ENCODE measurements around the gene U2AF1L4. TPM values are rescaled to one million over a fixed set of nuclear protein-coding genes. Genes with fewer than 3 reads are reported as not detected.
A peak's percentile ranks its signal among the peaks of the same experiment; 100 is the strongest.

U2AF1L4 gene
- total and polyA plus RNA-seq, 10 of the 15 experiments (the other 5 are each of a cell fraction or from before 2014, with no cell fraction given), result 7.9 to 21.6 (median 15.1) TPM

DNA sequence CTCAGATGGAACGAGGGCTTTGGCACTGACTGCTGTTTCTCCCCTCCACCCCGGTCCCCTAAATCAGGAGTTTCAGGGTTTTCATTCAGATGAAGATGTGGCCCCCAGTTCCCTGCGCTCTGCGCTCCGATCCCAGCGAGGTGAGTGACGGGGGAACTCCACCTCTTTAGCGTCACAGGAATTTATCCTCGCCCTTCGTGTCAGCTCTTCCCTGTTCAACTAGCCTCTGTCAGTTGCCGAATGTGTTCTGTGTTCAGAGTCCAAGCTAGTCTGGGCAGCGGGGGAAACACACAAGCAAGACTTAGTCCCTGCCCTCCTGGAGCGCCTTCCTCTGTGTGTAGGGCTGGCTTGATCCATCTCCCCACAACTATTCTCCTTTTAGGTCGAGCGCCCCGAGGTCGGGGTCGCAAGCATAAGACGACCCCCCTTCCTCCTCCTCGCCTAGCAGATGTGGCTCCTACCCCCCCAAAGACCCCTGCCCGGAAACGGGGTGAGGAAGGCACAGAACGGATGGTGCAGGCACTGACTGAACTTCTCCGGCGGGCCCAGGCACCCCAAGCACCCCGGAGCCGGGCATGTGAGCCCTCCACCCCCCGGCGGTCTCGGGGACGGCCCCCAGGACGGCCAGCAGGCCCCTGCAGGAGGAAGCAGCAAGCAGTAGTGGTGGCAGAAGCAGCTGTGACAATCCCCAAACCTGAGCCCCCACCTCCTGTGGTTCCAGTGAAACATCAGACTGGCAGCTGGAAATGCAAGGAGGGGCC is 25.6 kb downstream of the U2AF1L4 start:
- TSS peak; percentile 18 for BruUV-seq (replicated peaks)
- H3K4me1 ChIP-seq (ENCODE audit: control insufficient read depth, insufficient read depth, low read length), result peaks cover 24% of the 10 kb centered on the region
- H3K4me3 ChIP-seq, result peak overlapping the region; percentile 97
- RAD21 ChIA-PET (ENCODE audit: unreplicated experiment), result interaction anchor here (0.5 to 1.6 kb wide), 11 partner anchors 17 to 212 kb away, joined by 3 to 10 read pairs (median 5); partner anchors contain the start of genes COX6B1, IGFLR1, LIN37 and PSENEN
- in situ Hi-C loops (cut with MboI) (no loop called here), intact Hi-C loops (cut with micrococcal nuclease; ENCODE audit: unreplicated experiment) (no loop called here)
- H3K9ac ChIP-seq (ENCODE audit: control insufficient read depth, insufficient read depth, low read length), result peak overlapping the region; percentile 83
- CTCF ChIA-PET, result interaction anchor here (0.6 to 1.5 kb wide), 6 partner anchors 17 to 26 kb away, joined by 3 to 8 read pairs (median 4); no protein-coding TSS in a partner anchor
- peaks cover 12 to 17% of the 10 kb centered on the region in 2 experiments for H3K36me3 ChIP-seq (ENCODE audit: control insufficient read depth in 2 of 2, insufficient read depth in 2 of 2, low read length in 1 of 2)
- H3K9me3 ChIP-seq (replicated peaks; ENCODE audit: control insufficient read depth, insufficient read depth, low read length), result no peaks in the 10 kb centered on the region
- no peak for TF ChIP-seq NFYB (IDR thresholded peaks at IDR 0.05; ENCODE audit: insufficient read depth, low read depth, low read length)
- TF ChIP-seq, protein P1, sequence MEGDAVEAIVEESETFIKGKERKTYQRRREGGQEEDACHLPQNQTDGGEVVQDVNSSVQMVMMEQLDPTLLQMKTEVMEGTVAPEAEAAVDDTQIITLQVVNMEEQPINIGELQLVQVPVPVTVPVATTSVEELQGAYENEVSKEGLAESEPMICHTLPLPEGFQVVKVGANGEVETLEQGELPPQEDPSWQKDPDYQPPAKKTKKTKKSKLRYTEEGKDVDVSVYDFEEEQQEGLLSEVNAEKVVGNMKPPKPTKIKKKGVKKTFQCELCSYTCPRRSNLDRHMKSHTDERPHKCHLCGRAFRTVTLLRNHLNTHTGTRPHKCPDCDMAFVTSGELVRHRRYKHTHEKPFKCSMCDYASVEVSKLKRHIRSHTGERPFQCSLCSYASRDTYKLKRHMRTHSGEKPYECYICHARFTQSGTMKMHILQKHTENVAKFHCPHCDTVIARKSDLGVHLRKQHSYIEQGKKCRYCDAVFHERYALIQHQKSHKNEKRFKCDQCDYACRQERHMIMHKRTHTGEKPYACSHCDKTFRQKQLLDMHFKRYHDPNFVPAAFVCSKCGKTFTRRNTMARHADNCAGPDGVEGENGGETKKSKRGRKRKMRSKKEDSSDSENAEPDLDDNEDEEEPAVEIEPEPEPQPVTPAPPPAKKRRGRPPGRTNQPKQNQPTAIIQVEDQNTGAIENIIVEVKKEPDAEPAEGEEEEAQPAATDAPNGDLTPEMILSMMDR (IDR thresholded peaks at IDR 0.05 in 2 of 3, conservative IDR thresholded peaks at IDR 0.05 in 1 of 3; ENCODE audit: control insufficient read depth in 2 of 3, extremely low read depth in 1 of 3, insufficient read depth in 1 of 3, low read depth in 3 of 3, low read length in 3 of 3), result no peak
- TF ChIP-seq, protein P2, sequence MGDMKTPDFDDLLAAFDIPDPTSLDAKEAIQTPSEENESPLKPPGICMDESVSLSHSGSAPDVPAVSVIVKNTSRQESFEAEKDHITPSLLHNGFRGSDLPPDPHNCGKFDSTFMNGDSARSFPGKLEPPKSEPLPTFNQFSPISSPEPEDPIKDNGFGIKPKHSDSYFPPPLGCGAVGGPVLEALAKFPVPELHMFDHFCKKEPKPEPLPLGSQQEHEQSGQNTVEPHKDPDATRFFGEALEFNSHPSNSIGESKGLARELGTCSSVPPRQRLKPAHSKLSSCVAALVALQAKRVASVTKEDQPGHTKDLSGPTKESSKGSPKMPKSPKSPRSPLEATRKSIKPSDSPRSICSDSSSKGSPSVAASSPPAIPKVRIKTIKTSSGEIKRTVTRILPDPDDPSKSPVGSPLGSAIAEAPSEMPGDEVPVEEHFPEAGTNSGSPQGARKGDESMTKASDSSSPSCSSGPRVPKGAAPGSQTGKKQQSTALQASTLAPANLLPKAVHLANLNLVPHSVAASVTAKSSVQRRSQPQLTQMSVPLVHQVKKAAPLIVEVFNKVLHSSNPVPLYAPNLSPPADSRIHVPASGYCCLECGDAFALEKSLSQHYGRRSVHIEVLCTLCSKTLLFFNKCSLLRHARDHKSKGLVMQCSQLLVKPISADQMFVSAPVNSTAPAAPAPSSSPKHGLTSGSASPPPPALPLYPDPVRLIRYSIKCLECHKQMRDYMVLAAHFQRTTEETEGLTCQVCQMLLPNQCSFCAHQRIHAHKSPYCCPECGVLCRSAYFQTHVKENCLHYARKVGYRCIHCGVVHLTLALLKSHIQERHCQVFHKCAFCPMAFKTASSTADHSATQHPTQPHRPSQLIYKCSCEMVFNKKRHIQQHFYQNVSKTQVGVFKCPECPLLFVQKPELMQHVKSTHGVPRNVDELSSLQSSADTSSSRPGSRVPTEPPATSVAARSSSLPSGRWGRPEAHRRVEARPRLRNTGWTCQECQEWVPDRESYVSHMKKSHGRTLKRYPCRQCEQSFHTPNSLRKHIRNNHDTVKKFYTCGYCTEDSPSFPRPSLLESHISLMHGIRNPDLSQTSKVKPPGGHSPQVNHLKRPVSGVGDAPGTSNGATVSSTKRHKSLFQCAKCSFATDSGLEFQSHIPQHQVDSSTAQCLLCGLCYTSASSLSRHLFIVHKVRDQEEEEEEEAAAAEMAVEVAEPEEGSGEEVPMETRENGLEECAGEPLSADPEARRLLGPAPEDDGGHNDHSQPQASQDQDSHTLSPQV (IDR thresholded peaks at IDR 0.05), result no peak
- TF ChIP-seq POLR2A (IDR thresholded peaks at IDR 0.05; ENCODE audit: low read depth, low read length), result peak; percentile 45
- FAIRE-seq (no peak), DNase-seq (ENCODE audit: low read depth, low spot score) (no peak), ATAC-seq (no peak)
- H4K20me1 ChIP-seq (ENCODE audit: control insufficient read depth, insufficient read depth), result no peaks in the 10 kb centered on the region
- H3K27ac ChIP-seq (ENCODE audit: control insufficient read depth, insufficient read depth), result peak overlapping the region; percentile 72
- POLR2A ChIA-PET, result interaction anchor here (1.0 to 1.8 kb wide), 9 partner anchors 17 to 29 kb away, joined by 4 to 12 read pairs (median 5); partner anchors contain the start of genes IGFLR1, LIN37, PSENEN and U2AF1L4
- SMC1A ChIA-PET (ENCODE audit: uncharacterized antibody, unreplicated experiment), result interaction anchor here (1.0 to 1.5 kb wide), 7 partner anchors 19 to 71 kb away, joined by 3 to 8 read pairs (median 4); partner anchors contain the start of genes COX6B1 and LIN37
- H3K79me2 ChIP-seq (ENCODE audit: control insufficient read depth, insufficient read depth, low read length), result peaks cover 44% of the 10 kb centered on the region
- H3K4me2 ChIP-seq (ENCODE audit: control insufficient read depth, insufficient read depth), result peak overlapping the region; percentile 97
- no peak overlapping the region for H2AFZ ChIP-seq (ENCODE audit: control insufficient read depth, low read depth, low read length)
- WGBS (ENCODE audit: insufficient coverage, insufficient replicate concordance, low lambda C conversion rate, missing lambda C conversion rate), result 84% methylated on average over 30 of the region's 32 CpGs
- H3K27me3 ChIP-seq (replicated peaks in 1 of 2; ENCODE audit: control insufficient read depth in 2 of 2, insufficient read depth in 2 of 2, low read length in 1 of 2), result no peaks in the 10 kb centered on the region

All from GM12878 (cell line).